Neural crest cell (in vitro differentiated cells): ENCODE data around the gene CAVIN1. TPM values are rescaled to one million over a fixed set of nuclear protein-coding genes. Genes with fewer than 3 reads are reported as not detected.
"Not testable (repeated sequence)": the region's sequence is repeated elsewhere in the genome, so short reads cannot be mapped to it uniquely, and the experiment has no call there.

ENCODE experiments used
- DNase-seq: peaks from one replicate; pipeline ENCODE4 v3.0.0; 2021; ENCODE audit warnings: low read depth, mixed read lengths, low spot score
- H3K27ac Mint-ChIP-seq: one replicate; pipeline ENCODE4 v1.8.0; 2021; ENCODE audit warnings: mild to moderate bottlenecking, mixed read lengths; ENCODE audit not compliant: unreplicated experiment
- H3K27me3 Mint-ChIP-seq: 2 replicates; pipeline ENCODE4 v1.8.0; 2021; ENCODE audit warnings: low read depth, mild to moderate bottlenecking, mixed read lengths
- H3K36me3 Mint-ChIP-seq: 2 replicates; pipeline ENCODE4 v1.8.0; 2021; ENCODE audit warnings: low read depth, mild to moderate bottlenecking, mixed read lengths
- H3K4me1 Mint-ChIP-seq: 2 replicates; pipeline ENCODE4 v1.8.0; 2021; ENCODE audit warnings: mixed read lengths
- H3K4me3 Mint-ChIP-seq: one replicate; pipeline ENCODE4 v1.8.0; 2021; ENCODE audit warnings: mild to moderate bottlenecking, mixed read lengths
- H3K9me3 Mint-ChIP-seq: 2 replicates; pipeline ENCODE4 v1.8.0; 2021; ENCODE audit warnings: mixed read lengths
- total RNA-seq: library from RNA; stranded (reverse); gene quantifications from 2 replicates; pipeline ENCODE4 v1.2.1, GENCODE V29; 2021
- TF ChIP-seq, protein P1 (sequence below): fragments of 200-600 bp; sonication (generic); conservative IDR thresholded peaks from 2 replicates; pipeline ENCODE4 v1.5.0; 2021; ENCODE audit warnings: antibody characterized with exemption, mild to moderate bottlenecking

CAVIN1 gene
- total RNA-seq, 1 donor from 2014 or later, result 0.09 TPM

DNA sequence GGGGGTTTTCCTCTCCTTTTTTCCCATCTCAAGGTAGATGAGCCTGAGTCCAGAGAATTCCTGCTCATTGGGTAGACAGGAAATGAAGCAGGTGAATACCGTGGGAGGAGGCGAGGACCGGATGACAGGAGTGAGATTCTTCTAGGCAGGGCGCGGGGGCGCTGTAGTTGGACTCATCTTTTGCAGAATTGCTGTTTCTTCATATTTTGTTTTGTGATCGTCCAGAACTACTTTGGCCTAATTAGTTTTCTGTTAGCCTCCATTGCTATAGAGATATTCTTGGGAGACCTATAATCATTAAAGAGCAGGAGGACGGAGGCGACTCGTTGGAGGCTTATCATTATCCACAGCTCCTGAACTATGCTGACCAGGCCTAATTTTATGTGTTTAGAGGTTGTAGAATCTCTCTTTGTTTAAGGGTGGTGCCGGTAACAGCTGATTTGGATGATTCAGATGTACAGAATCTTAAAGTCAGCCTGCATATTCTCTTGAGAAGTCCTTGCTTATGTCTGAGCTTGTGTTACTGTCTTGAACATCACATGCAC, 36.3 kb upstream of the CAVIN1 start:
- TF ChIP-seq, protein P1, sequence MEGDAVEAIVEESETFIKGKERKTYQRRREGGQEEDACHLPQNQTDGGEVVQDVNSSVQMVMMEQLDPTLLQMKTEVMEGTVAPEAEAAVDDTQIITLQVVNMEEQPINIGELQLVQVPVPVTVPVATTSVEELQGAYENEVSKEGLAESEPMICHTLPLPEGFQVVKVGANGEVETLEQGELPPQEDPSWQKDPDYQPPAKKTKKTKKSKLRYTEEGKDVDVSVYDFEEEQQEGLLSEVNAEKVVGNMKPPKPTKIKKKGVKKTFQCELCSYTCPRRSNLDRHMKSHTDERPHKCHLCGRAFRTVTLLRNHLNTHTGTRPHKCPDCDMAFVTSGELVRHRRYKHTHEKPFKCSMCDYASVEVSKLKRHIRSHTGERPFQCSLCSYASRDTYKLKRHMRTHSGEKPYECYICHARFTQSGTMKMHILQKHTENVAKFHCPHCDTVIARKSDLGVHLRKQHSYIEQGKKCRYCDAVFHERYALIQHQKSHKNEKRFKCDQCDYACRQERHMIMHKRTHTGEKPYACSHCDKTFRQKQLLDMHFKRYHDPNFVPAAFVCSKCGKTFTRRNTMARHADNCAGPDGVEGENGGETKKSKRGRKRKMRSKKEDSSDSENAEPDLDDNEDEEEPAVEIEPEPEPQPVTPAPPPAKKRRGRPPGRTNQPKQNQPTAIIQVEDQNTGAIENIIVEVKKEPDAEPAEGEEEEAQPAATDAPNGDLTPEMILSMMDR, result peak; percentile 49
- Mint-ChIP-seq H3K36me3 (no peaks in the 10 kb centered on the region), H3K9me3 (no peaks in the 10 kb centered on the region), H3K27me3 (no peaks in the 10 kb centered on the region), H3K4me1 (peaks cover 38% of the 10 kb centered on the region), H3K27ac (peak overlapping the region; percentile 92), H3K4me3 (peak overlapping the region; percentile 97)
- DNase-seq, result peak; percentile 11

DNA sequence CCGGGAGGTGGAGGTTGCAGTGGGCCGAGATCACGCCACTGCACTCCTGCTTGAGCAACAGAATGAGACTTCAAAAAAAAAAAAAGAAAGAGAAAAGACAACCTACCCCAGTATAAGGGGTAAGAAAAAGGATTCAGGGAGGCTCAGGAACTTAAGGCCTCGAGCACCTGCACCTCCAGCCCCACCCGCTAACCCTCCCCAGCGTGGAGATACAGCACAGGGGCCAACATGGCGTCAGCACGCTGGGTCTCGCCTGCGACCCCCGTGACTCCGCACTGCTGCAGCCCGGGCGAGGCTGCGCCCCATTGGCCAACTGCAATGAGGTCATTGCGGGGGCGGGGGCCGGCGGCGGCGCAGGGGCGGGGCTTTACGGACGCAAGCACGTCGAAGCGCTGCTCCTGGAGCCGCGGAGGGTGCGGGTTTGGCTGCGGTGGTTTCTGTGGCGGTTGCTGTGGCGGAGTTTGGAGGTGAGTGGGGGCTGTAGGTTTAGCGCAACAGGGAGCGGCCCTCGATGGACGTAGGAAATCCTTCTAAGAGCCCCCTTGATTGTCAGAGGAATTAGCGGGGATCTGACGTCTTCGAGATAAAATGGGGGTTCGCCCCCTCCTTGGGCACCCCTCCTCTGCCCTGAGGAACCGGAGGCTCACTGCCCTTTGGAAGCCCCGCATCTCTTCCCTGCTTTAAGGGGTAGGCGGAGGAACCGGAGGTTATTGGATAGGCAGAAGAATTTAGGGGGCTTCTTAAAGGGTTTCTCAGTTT, 35.6 kb upstream of the CAVIN1 start, which contains the start of gene ATP6V0A1:
Gene ATP6V0A1, plus strand, starts transcription at position 382 of the 759 bp plus-strand sequence. CDS start 2,017 bp downstream, outside the sequence.
- no peaks in the 10 kb centered on the region for H3K9me3 Mint-ChIP-seq
- H3K4me1 Mint-ChIP-seq, result peaks cover 35% of the 10 kb centered on the region
- peak within 1 kb of the TSS; percentile 97 for H3K4me3 Mint-ChIP-seq
- H3K27me3 Mint-ChIP-seq, result no peaks in the 10 kb centered on the region
- no peaks in the 10 kb centered on the region for H3K36me3 Mint-ChIP-seq
- TF ChIP-seq, protein P1, result no peak
- DNase-seq, result peak; percentile 89
- H3K27ac Mint-ChIP-seq, result peak within 1 kb of the TSS; percentile 92

DNA sequence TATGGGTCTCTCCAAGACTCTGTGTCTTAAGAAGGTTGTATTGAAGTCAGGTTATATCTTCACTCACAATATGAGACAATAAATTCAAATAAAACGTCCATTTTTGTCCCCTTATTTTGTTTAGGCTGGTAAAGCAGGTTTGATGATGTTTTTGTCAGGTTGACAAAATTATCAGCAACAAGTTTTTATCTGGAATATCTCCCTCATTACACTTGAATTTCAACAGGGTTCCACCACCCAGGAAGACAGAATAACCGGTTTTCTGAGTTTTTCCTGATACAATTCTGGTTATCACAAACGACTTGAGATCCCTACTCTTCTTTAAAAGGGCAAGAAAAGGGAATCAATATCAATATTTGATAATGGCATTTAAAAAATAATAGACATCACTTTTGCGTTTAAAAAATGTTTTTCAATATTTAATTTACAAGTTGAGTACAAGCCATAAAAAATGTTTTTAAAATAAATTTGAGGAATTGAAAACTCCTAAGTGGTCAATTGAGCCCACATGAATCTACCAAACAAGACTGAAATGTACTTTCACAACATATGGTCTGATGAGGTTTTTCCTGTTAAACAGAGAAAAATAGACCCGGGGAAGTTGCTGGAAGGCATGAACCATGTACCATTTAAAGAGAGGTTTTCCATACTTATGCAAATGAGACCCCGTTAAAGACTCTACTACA, 34.2 kb upstream of the CAVIN1 start:
- TF ChIP-seq, protein P1, result no peak
- H3K36me3 Mint-ChIP-seq, result no peaks in the 10 kb centered on the region

GRCh38 chr17:42456223-42457106, 33.4 kb upstream of the CAVIN1 start:
- Mint-ChIP-seq H3K4me1 (peaks cover 29% of the 10 kb centered on the region), H3K4me3 (peak overlapping the region; percentile 11), H3K9me3 (no peaks in the 10 kb centered on the region), H3K27me3 (no peaks in the 10 kb centered on the region), H3K36me3 (no peaks in the 10 kb centered on the region), H3K27ac (no peak overlapping the region)
- TF ChIP-seq, protein P1, result no peak
- DNase-seq, result no peak

More for the DNA sequence above, 34.2 kb upstream of the CAVIN1 start:
- H3K4me3 Mint-ChIP-seq, result peak overlapping the region; percentile 79
- no peaks in the 10 kb centered on the region for H3K9me3 Mint-ChIP-seq
- no peak overlapping the region for H3K27ac Mint-ChIP-seq
- no peak for DNase-seq
- no peaks in the 10 kb centered on the region for H3K27me3 Mint-ChIP-seq
- H3K4me1 Mint-ChIP-seq, result peaks cover 29% of the 10 kb centered on the region

- H3K4me1 Mint-ChIP-seq, result peaks cover 21% of the 10 kb centered on the region
- H3K27ac Mint-ChIP-seq, H3K36me3 Mint-ChIP-seq, H3K4me3 Mint-ChIP-seq, DNase-seq, H3K27me3 Mint-ChIP-seq, H3K9me3 Mint-ChIP-seq: not testable (repeated sequence)
Measured at GRCh38 chr17:42454987-42455386, 31.9 kb upstream of the CAVIN1 start.
